GM11168 (cell line): ENCODE results near the gene TMEM138.

Experiments
- in situ Hi-C: fragments of 300-500 bp; cut with MboI; formaldehyde crosslinking; loops from one replicate; pipeline ENCODE4 v1.12.0; 2022; ENCODE audit warnings: low sequenced_read_pairs; ENCODE audit not compliant: unreplicated experiment

Gene TMEM138

GRCh38 chr11:61403658-61404057, 41.5 kb downstream of the TMEM138 start:
- in situ Hi-C loops = no loop called here

GRCh38 chr11:61404103-61404502, 41.9 kb downstream of the TMEM138 start:
- in situ Hi-C loops = no loop called here

- in situ Hi-C loops = no loop called here
These were observed 42.5 kb downstream of the TMEM138 start for GRCh38 chr11:61404641-61405040.

GRCh38 chr11:61406067-61406466, 43.9 kb downstream of the TMEM138 start:
- in situ Hi-C loops = no loop called here

GRCh38 chr11:61406991-61407728, 45.0 kb downstream of the TMEM138 start:
- in situ Hi-C loops = no loop called here

GRCh38 chr11:61411589-61411988, 49.4 kb downstream of the TMEM138 start:
- in situ Hi-C loops = no loop called here

GRCh38 chr11:61413496-61413895, 51.3 kb downstream of the TMEM138 start:
- in situ Hi-C loops = no loop called here

- in situ Hi-C loops = no loop called here
These were observed 52.4 kb downstream of the TMEM138 start for GRCh38 chr11:61414547-61414946.

- in situ Hi-C loops = no loop called here
These were observed 53.2 kb downstream of the TMEM138 start for GRCh38 chr11:61415381-61415780.

GRCh38 chr11:61416941-61417340, 54.8 kb downstream of the TMEM138 start:
- in situ Hi-C loops = no loop called here

GRCh38 chr11:61417670-61418069, 55.5 kb downstream of the TMEM138 start:
- in situ Hi-C loops = no loop called here

- in situ Hi-C loops = no loop called here
These were observed 56.0 kb downstream of the TMEM138 start for GRCh38 chr11:61418136-61418535.
